ENCODE measurements around the gene STX19.

- TF ChIP-seq CTCF (conservative IDR thresholded peaks at IDR 0.05; ENCODE audit: low read length) (no peak), EZH2phosphoT487 (IDR thresholded peaks at IDR 0.05; ENCODE audit: borderline replicate concordance, low read depth, low read length) (no peak)
Measured at GRCh38 chr3:94028093-94028837, at the start of gene STX19.

All from OCI-LY7 (cell line).